DND-41 (cell line): Measurements from ENCODE around the gene DHRS4L2.
A peak's percentile ranks its signal among the peaks of the same experiment; 100 is the strongest.
"Not testable (repeated sequence)": the region's sequence is repeated elsewhere in the genome, so short reads cannot be mapped to it uniquely, and the experiment has no call there.

Experiments
- ATAC-seq: fragments of 200-7000 bp; cut with Tn5 transposase; 3 replicates; pipeline ENCODE4 v1.9.1; 2021; ENCODE audit warnings: low read depth; ENCODE audit not compliant: insufficient read depth
- DNase-seq: peaks from one replicate; pipeline ENCODE4 v3.0.0-alpha.2; 2020
- H2AFZ ChIP-seq: 2 replicates; pipeline ENCODE4 v1.6.0; 2012; ENCODE audit warnings: low read depth, low read length
- H3K27ac ChIP-seq: 2 replicates; pipeline ENCODE4 v1.5.1; 2012; ENCODE audit warnings: low read length, inconsistent platforms
- H3K27me3 ChIP-seq: fragments of 200-600 bp; sonication (generic); 2 replicates; pipeline ENCODE4 v1.6.0; 2012; ENCODE audit warnings: low read length, mild to moderate bottlenecking, inconsistent platforms; ENCODE audit not compliant: insufficient read depth, poor library complexity
- H3K36me3 ChIP-seq: 2 replicates; pipeline ENCODE4 v1.5.1; 2012; ENCODE audit warnings: low read length, inconsistent platforms; ENCODE audit not compliant: insufficient read depth
- H3K4me1 ChIP-seq: 2 replicates; pipeline ENCODE4 v1.5.1; 2012; ENCODE audit warnings: mild to moderate bottlenecking, low read length; ENCODE audit not compliant: insufficient read depth
- H3K4me2 ChIP-seq: 2 replicates; pipeline ENCODE4 v1.6.0; 2012; ENCODE audit warnings: mild to moderate bottlenecking, moderate library complexity, low read length, inconsistent platforms; ENCODE audit not compliant: insufficient read depth
- H3K4me3 ChIP-seq, 2 experiments: fragments of 200-600 bp in 1 of 2; shearing (Covaris generic) in 1 of 2; 2 replicates each; pipeline ENCODE4 v1.5.1; 2012 to 2016; ENCODE audit warnings: inconsistent platforms in 2 of 2, low read length in 2 of 2, mild to moderate bottlenecking in 2 of 2, low read depth in 1 of 2, moderate library complexity in 1 of 2
- H3K79me2 ChIP-seq: 2 replicates; pipeline ENCODE4 v1.6.0; 2012; ENCODE audit warnings: low read length, inconsistent platforms; ENCODE audit not compliant: insufficient read depth
- H3K9ac ChIP-seq: 2 replicates; pipeline ENCODE4 v1.6.0; 2012; ENCODE audit warnings: low read depth, mild to moderate bottlenecking, inconsistent platforms, low read length, moderate library complexity
- H3K9me3 ChIP-seq: 2 replicates; pipeline ENCODE4 v1.5.1; 2012; ENCODE audit warnings: low read length, moderate library complexity, mild to moderate bottlenecking, inconsistent platforms; ENCODE audit not compliant: insufficient read depth, severe bottlenecking
- H4K20me1 ChIP-seq: 2 replicates; pipeline ENCODE4 v1.6.0; 2012; ENCODE audit warnings: low read length; ENCODE audit not compliant: insufficient read depth
- TF ChIP-seq, protein P1 (sequence below): IDR thresholded peaks from 2 replicates; pipeline ENCODE4 v1.5.1; 2012; ENCODE audit warnings: borderline replicate concordance, low read length, moderate library complexity, mild to moderate bottlenecking; ENCODE audit not compliant: poor library complexity, severe bottlenecking; ENCODE audit errors: extremely low read depth

Gene DHRS4L2

DNA sequence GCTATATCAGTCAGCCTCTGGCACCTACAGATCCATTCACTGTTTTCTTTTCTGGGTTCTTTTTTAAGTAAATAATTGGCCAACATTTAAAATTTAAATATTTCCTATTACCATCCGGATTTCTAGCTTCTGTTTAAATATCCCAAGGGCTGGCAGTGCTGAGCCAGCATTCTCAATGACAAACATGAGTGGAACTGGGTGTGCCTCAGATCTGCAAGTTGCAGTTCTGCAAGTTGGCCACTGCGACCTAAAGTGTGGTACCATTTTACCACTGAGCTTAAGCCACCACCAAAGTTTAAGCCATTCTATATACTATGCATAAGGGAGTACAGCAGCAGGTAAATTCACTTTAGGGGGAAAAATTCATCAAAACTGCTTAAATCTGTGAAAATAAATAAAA is 31.2 kb downstream of the DHRS4L2 start:
- H3K36me3 ChIP-seq, H3K4me2 ChIP-seq, H3K4me1 ChIP-seq, H2AFZ ChIP-seq, H3K79me2 ChIP-seq, H3K9ac ChIP-seq, H4K20me1 ChIP-seq, H3K4me3 ChIP-seq, H3K27ac ChIP-seq, H3K9me3 ChIP-seq, H3K27me3 ChIP-seq, DNase-seq: not testable (repeated sequence)
- ATAC-seq: peak; percentile 85
- TF ChIP-seq, protein P1, sequence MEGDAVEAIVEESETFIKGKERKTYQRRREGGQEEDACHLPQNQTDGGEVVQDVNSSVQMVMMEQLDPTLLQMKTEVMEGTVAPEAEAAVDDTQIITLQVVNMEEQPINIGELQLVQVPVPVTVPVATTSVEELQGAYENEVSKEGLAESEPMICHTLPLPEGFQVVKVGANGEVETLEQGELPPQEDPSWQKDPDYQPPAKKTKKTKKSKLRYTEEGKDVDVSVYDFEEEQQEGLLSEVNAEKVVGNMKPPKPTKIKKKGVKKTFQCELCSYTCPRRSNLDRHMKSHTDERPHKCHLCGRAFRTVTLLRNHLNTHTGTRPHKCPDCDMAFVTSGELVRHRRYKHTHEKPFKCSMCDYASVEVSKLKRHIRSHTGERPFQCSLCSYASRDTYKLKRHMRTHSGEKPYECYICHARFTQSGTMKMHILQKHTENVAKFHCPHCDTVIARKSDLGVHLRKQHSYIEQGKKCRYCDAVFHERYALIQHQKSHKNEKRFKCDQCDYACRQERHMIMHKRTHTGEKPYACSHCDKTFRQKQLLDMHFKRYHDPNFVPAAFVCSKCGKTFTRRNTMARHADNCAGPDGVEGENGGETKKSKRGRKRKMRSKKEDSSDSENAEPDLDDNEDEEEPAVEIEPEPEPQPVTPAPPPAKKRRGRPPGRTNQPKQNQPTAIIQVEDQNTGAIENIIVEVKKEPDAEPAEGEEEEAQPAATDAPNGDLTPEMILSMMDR: peak; percentile 18

DNA sequence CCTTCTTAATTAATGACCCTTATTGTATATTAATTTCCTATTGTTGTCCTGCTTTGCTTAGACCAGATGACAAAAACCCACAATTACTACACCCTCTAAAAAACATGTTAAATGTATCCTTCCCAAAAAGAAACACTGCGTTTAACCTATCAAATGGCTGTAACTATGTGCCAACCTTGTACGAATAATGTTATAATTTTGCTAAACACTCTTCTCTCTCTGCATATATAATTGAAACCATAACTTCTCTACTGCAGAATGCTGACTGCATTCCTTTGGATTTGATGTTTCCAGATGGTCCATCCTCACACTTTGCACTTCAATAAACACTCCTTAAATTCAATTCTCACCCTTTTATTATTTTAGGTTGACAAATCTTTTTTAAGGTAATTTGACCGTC is 31.8 kb downstream of the DHRS4L2 start:
- not testable (repeated sequence) for H3K79me2 ChIP-seq, H3K4me3 ChIP-seq, H3K36me3 ChIP-seq, H3K4me1 ChIP-seq, H2AFZ ChIP-seq, ATAC-seq, H4K20me1 ChIP-seq, H3K4me2 ChIP-seq, H3K9ac ChIP-seq, H3K9me3 ChIP-seq, H3K27me3 ChIP-seq, H3K27ac ChIP-seq, DNase-seq

DNA sequence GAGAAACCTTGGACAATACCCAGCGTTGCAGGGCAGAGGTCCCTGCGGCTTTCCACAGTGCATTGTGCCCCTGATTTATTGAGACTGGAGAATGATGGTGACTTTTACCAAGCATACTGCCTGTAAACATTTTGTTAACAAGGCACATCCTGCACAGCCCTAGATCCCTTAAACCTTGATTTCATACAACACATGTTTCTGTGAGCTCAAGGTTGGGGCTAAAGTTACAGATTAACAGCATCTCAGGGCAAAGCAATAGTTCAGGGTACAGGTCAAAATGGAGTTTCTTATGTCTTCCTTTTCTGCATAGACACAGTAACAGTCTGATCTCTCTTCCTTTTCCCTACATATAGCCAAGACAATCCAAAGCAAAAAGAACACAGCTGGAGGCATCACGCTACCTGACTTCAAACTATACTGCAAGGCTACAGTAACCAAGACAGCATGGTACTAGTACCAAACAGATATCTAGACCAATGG is 36.2 kb downstream of the DHRS4L2 start:
- H3K36me3 ChIP-seq, H3K9ac ChIP-seq, H3K27me3 ChIP-seq, H3K9me3 ChIP-seq, ATAC-seq, H3K79me2 ChIP-seq, H3K4me2 ChIP-seq, H4K20me1 ChIP-seq, H3K4me3 ChIP-seq, H2AFZ ChIP-seq, H3K27ac ChIP-seq, DNase-seq: not testable (repeated sequence)
- peaks cover 15% of the 10 kb centered on the region for H3K4me1 ChIP-seq

DNA sequence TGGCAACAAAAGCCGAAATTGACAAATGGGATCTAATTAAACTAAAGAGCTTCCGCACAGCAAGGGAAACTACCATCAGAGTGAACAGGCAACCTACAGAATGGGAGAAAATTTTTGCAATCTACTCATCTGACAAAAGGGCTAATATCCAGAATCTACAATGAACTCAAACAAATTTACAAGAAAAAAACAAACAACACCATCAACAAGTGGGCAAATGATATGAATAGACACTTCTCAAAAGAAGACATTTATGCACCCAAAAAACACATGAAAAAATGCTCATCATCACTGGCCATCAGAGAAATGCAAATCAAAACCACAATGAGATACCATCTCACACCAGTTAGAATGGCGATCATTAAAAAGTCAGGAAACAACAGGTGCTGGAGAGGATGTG is 41.0 kb downstream of the DHRS4L2 start:
- not testable (repeated sequence) for H3K9ac ChIP-seq, H3K36me3 ChIP-seq, H4K20me1 ChIP-seq, H2AFZ ChIP-seq, H3K4me3 ChIP-seq, H3K27ac ChIP-seq, H3K27me3 ChIP-seq, H3K4me2 ChIP-seq, ATAC-seq, H3K79me2 ChIP-seq, DNase-seq
- Histone ChIP-seq H3K4me1 (peaks cover 23% of the 10 kb centered on the region), H3K9me3 (peaks cover 12% of the 10 kb centered on the region)

DNA sequence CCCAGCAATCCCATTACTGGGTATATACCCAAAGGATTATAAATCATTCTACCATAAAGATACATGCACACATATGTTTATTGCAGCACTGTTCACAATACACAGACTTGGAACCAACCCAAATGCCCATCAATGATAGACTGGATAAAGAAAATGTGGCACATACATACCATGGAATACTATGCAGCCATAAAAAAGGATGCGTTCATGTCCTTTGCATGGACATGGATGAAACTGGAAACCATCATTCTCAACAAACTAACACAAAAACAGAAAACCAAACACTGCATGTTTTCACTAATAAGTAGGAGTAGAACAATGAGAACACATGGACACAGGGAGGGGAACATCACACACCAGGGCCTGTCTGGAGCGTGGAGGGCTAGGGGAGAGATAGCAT is 42.6 kb downstream of the DHRS4L2 start:
- H3K36me3 ChIP-seq, DNase-seq, H3K9ac ChIP-seq, H2AFZ ChIP-seq, H3K27ac ChIP-seq, H4K20me1 ChIP-seq, H3K27me3 ChIP-seq, ATAC-seq, H3K79me2 ChIP-seq, H3K4me2 ChIP-seq, H3K4me3 ChIP-seq: not testable (repeated sequence)
- peaks cover 12% of the 10 kb centered on the region for H3K9me3 ChIP-seq
- H3K4me1 ChIP-seq: peaks cover 22% of the 10 kb centered on the region
